ENCODE data around the gene AKAP9. TPM values are rescaled to one million over a fixed set of nuclear protein-coding genes. Genes with fewer than 3 reads are reported as not detected.

Gene AKAP9
- total and polyA plus RNA-seq, 2 donors (not counting 3 experiments of a cell fraction or from before 2014, with no cell fraction given) = 9.5 to 51.6 TPM

GRCh38 chr7:92043098-92043497 lies 102.4 kb downstream of the AKAP9 start:
- ChIA-PET CTCF (no interaction called here), POLR2A (no interaction called here)
- no peak overlapping the region for H3K4me3 ChIP-seq (replicated peaks in 1 of 3; ENCODE audit: insufficient read depth in 1 of 3, low read depth in 1 of 3, low read length in 3 of 3)
- no peaks in the 10 kb centered on the region for H3K27me3 ChIP-seq (ENCODE audit: control insufficient read depth in 2 of 2, insufficient read depth in 2 of 2, low read length in 2 of 2)
- TF ChIP-seq MAX (IDR thresholded peaks at IDR 0.05; ENCODE audit: insufficient read depth, insufficient read length) (no peak), POLR2AphosphoS5 (IDR thresholded peaks at IDR 0.05; ENCODE audit: insufficient read depth, low read depth, low read length) (no peak), MYC (IDR thresholded peaks at IDR 0.05; ENCODE audit: low read depth, low read length) (no peak), JUN (IDR thresholded peaks at IDR 0.05; ENCODE audit: borderline replicate concordance, insufficient read depth, insufficient read length, low read depth) (no peak), GATA2 (IDR thresholded peaks at IDR 0.05; ENCODE audit: insufficient read depth, insufficient read length, low read depth, low read length) (no peak), EZH2 (IDR thresholded peaks at IDR 0.05; ENCODE audit: borderline replicate concordance, low read depth, low read length, severe bottlenecking) (no peak), POLR2A (IDR thresholded peaks at IDR 0.05; ENCODE audit: low read depth, low read length) (no peak), CTCF (IDR thresholded peaks at IDR 0.05; ENCODE audit: extremely low read depth in 1 of 2, insufficient read depth in 1 of 2, low read depth in 1 of 2, low read length in 2 of 2) (no peak), FOS (IDR thresholded peaks at IDR 0.05; ENCODE audit: borderline replicate concordance, insufficient read depth, low read length) (no peak)
- no peaks in the 10 kb centered on the region for H3K4me1 ChIP-seq (ENCODE audit: control insufficient read depth, extremely low read depth, insufficient read depth, low read length)
- intact Hi-C loops (cut with micrococcal nuclease) (no loop called here), dilution Hi-C loops (cut with MboI; ENCODE audit: extremely low pct_ligation_motif_present, low sequenced_read_pairs) (no loop called here)
- no peak for DNase-seq (ENCODE audit: low read depth, low spot score)
- H2AFZ ChIP-seq (ENCODE audit: low read depth, low read length) = no peak overlapping the region
- H3K4me2 ChIP-seq (ENCODE audit: insufficient read depth, low read length) = no peak overlapping the region
- no peak overlapping the region for H3K9ac ChIP-seq (replicated peaks; ENCODE audit: extremely low read depth, insufficient read depth, low read length)
- no TSS peak for BruUV-seq (replicated peaks)
- H3K9me1 ChIP-seq (replicated peaks; ENCODE audit: control insufficient read depth, extremely low read depth, insufficient read depth, low read length) = no peaks in the 10 kb centered on the region
- no peaks in the 10 kb centered on the region for H3K79me2 ChIP-seq (ENCODE audit: control insufficient read depth, insufficient read depth, low read length)
- no peak overlapping the region for H3K27ac ChIP-seq (ENCODE audit: insufficient read depth, low read depth, low read length)
- no peaks in the 10 kb centered on the region for H3K9me3 ChIP-seq (replicated peaks; ENCODE audit: control insufficient read depth, insufficient read depth, low read length)
- H3K36me3 ChIP-seq (ENCODE audit: control insufficient read depth in 2 of 2, extremely low read depth in 1 of 2, insufficient read depth in 2 of 2, low read length in 2 of 2) = peaks cover 6% of the 10 kb centered on the region in 2 experiments
- no peaks in the 10 kb centered on the region for H4K20me1 ChIP-seq (replicated peaks; ENCODE audit: control insufficient read depth, extremely low read depth, insufficient read depth, low read length)
- no peak for FAIRE-seq

Data from endothelial cell of umbilical vein (primary cell).